ENCODE data around the gene GAMT.
A peak's percentile ranks its signal among the peaks of the same experiment; 100 is the strongest.

Gene GAMT

GRCh38 chr19:1438933-1439354 is 37.6 kb upstream of the GAMT start:
- H3K4me3 ChIP-seq (ENCODE audit: low read depth, low read length), result peak overlapping the region; percentile 83
- TF ChIP-seq POLR2A (IDR thresholded peaks at IDR 0.05; ENCODE audit: extremely low read depth, insufficient read length), result no peak
- TF ChIP-seq, protein P1, sequence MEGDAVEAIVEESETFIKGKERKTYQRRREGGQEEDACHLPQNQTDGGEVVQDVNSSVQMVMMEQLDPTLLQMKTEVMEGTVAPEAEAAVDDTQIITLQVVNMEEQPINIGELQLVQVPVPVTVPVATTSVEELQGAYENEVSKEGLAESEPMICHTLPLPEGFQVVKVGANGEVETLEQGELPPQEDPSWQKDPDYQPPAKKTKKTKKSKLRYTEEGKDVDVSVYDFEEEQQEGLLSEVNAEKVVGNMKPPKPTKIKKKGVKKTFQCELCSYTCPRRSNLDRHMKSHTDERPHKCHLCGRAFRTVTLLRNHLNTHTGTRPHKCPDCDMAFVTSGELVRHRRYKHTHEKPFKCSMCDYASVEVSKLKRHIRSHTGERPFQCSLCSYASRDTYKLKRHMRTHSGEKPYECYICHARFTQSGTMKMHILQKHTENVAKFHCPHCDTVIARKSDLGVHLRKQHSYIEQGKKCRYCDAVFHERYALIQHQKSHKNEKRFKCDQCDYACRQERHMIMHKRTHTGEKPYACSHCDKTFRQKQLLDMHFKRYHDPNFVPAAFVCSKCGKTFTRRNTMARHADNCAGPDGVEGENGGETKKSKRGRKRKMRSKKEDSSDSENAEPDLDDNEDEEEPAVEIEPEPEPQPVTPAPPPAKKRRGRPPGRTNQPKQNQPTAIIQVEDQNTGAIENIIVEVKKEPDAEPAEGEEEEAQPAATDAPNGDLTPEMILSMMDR (IDR thresholded peaks at IDR 0.05; ENCODE audit: low read depth, low read length), result no peak
- no peak for TF ChIP-seq MYC (IDR thresholded peaks at IDR 0.05; ENCODE audit: low read depth, low read length)
- no peak for TF ChIP-seq MAX (IDR thresholded peaks at IDR 0.05; ENCODE audit: low read depth, low read length)
- no peak for DNase-seq (ENCODE audit: low read depth)

DNA sequence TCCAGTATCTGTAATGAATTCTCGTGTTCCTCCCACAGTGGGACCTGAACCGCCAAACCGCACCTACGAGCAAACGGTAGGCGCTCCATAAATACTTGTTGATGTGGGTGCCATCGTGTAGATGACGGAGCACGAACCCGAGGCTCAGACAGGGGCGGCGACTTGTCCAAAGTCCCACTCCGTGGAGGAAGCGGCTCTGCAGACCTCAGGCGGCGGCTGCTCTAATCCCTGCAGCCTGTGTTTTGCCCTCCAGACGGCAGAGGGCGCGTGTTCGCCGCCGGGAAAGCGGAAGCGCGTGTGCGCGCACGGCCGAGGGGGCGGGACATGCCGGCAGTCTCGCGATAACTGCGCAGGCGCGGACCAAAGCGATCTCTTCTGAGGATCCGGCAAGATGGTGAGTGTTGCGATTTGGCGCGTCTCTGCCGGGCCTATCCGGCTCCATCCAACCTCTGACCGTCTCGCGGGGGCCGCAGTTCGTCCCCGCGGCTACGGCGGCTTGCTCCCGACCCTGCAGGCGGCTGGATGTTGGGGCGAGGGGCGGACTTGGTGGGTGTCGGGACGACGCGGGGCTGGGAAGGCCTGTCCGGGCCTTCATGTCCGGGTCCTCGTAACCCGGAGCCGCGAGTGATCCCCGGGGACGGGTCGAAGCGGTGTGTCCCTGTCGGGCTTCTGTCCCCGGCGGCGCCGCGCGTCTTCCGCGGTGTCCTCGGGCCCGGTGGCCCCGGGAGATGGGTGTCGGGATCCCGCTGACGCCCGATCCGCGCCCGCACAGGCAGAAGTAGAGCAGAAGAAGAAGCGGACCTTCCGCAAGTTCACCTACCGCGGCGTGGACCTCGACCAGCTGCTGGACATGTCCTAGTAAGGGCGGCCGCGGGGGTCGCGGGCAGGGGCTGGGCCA is 36.9 kb upstream of the GAMT start, which contains the start of gene RPS15:
Gene RPS15 (plus strand): TSS at position 362 of the 898 bp plus-strand sequence. CDS start 30 bp downstream, at position 392.
- peak within 1 kb of the TSS; percentile 83 for H3K4me3 ChIP-seq (ENCODE audit: low read depth, low read length)
- TF ChIP-seq, protein P1 (IDR thresholded peaks at IDR 0.05; ENCODE audit: low read depth, low read length), result peak; percentile 61
- TF ChIP-seq MYC (IDR thresholded peaks at IDR 0.05; ENCODE audit: low read depth, low read length) (peak; percentile 76), POLR2A (IDR thresholded peaks at IDR 0.05; ENCODE audit: extremely low read depth, insufficient read length) (peak; percentile 95), MAX (IDR thresholded peaks at IDR 0.05; ENCODE audit: low read depth, low read length) (peak; percentile 86)
- DNase-seq (ENCODE audit: low read depth), result peak; percentile 90

- DNase-seq (ENCODE audit: low read depth), result no peak
- no peak for TF ChIP-seq POLR2A (IDR thresholded peaks at IDR 0.05; ENCODE audit: extremely low read depth, insufficient read length)
- TF ChIP-seq MAX (IDR thresholded peaks at IDR 0.05; ENCODE audit: low read depth, low read length), result no peak
- TF ChIP-seq MYC (IDR thresholded peaks at IDR 0.05; ENCODE audit: low read depth, low read length), result no peak
- TF ChIP-seq, protein P1 (IDR thresholded peaks at IDR 0.05; ENCODE audit: low read depth, low read length), result no peak
- no peak overlapping the region for H3K4me3 ChIP-seq (ENCODE audit: low read depth, low read length)
These were observed 36.3 kb upstream of the GAMT start for GRCh38 chr19:1437609-1438008.

GRCh38 chr19:1435378-1435989 is 34.1 kb upstream of the GAMT start:
- no peak for DNase-seq (ENCODE audit: low read depth)
- H3K4me3 ChIP-seq (ENCODE audit: low read depth, low read length), result no peak overlapping the region
- TF ChIP-seq MYC (IDR thresholded peaks at IDR 0.05; ENCODE audit: low read depth, low read length) (no peak), MAX (IDR thresholded peaks at IDR 0.05; ENCODE audit: low read depth, low read length) (no peak), POLR2A (IDR thresholded peaks at IDR 0.05; ENCODE audit: extremely low read depth, insufficient read length) (no peak)
- TF ChIP-seq, protein P1 (IDR thresholded peaks at IDR 0.05; ENCODE audit: low read depth, low read length), result no peak

DNA sequence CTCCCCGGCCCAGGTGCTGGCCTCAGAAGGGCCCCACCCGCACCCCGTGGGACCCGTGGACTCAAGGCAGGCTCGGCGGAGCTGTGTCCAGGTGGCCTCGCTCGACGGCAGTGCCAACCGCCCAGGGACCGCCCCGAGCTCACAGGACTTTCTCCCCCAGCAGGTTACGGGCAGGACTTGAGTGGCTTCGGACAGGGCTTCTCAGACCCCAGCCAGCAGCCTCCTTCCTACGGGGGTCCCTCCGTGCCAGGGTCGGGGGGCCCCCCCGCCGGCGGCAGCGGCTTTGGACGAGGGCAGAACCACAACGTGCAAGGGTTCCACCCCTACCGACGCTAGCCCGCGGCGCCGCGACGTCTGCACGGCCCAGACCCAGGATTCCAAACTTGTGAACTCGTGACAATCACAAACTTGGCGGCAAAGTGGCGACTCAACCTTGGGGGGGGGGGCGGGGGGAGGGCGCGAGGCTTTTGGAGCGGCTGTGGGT is 33.3 kb upstream of the GAMT start:
- no peak for TF ChIP-seq MAX (IDR thresholded peaks at IDR 0.05; ENCODE audit: low read depth, low read length)
- no peak for TF ChIP-seq POLR2A (IDR thresholded peaks at IDR 0.05; ENCODE audit: extremely low read depth, insufficient read length)
- TF ChIP-seq, protein P1 (IDR thresholded peaks at IDR 0.05; ENCODE audit: low read depth, low read length), result no peak
- no peak for TF ChIP-seq MYC (IDR thresholded peaks at IDR 0.05; ENCODE audit: low read depth, low read length)
- DNase-seq (ENCODE audit: low read depth), result no peak
- no peak overlapping the region for H3K4me3 ChIP-seq (ENCODE audit: low read depth, low read length)

Measured in NB4 (cell line).